GM23338 (cell line): ENCODE measurements around the gene FAM234A. TPM values are rescaled to one million over a fixed set of nuclear protein-coding genes. Genes with fewer than 3 reads are reported as not detected.

Experiments
- ATAC-seq: fragments of 200-7000 bp; cut with Tn5 transposase; 3 replicates; pipeline ENCODE4 v1.9.1; 2020
- DNase-seq: peaks from one replicate; pipeline ENCODE4 v3.0.0-alpha.2; 2015; ENCODE audit warnings: low spot score
- H2AFZ ChIP-seq: fragments of 200-600 bp; sonication (generic); 2 replicates; pipeline ENCODE4 v1.8.0; 2016; ENCODE audit warnings: antibody characterized with exemption, mild to moderate bottlenecking, moderate library complexity
- H3F3A ChIP-seq: fragments of 200-600 bp; sonication (generic); replicated peaks from 2 replicates; pipeline ENCODE4 v1.8.0; 2017; ENCODE audit warnings: antibody characterized with exemption, mixed run types, low read depth
- H3K27ac ChIP-seq: fragments of 200-600 bp; sonication (generic); 2 replicates; pipeline ENCODE4 v1.6.1; 2016; ENCODE audit warnings: low read depth
- H3K27me3 ChIP-seq: fragments of 200-600 bp; sonication (generic); 2 replicates; pipeline ENCODE4 v1.8.0; 2016; ENCODE audit warnings: mild to moderate bottlenecking, mixed run types, moderate library complexity; ENCODE audit not compliant: insufficient read depth
- H3K36me3 ChIP-seq: fragments of 200-600 bp; sonication (generic); 2 replicates; pipeline ENCODE4 v1.8.0; 2016; ENCODE audit warnings: mild to moderate bottlenecking; ENCODE audit not compliant: insufficient read depth
- H3K4me1 ChIP-seq: fragments of 200-600 bp; sonication (generic); 2 replicates; pipeline ENCODE4 v1.8.0; 2016; ENCODE audit warnings: mild to moderate bottlenecking, moderate library complexity; ENCODE audit not compliant: insufficient read depth
- H3K4me2 ChIP-seq: fragments of 200-600 bp; sonication (generic); 2 replicates; pipeline ENCODE4 v1.7.1; 2017; ENCODE audit warnings: mixed run types
- H3K4me3 ChIP-seq: fragments of 200-600 bp; sonication (generic); 2 replicates; pipeline ENCODE4 v1.6.1; 2016; ENCODE audit warnings: mixed run types
- H3K79me2 ChIP-seq: fragments of 200-600 bp; sonication (generic); replicated peaks from 2 replicates; pipeline ENCODE4 v1.8.0; 2017; ENCODE audit warnings: mild to moderate bottlenecking; ENCODE audit not compliant: insufficient read depth
- H3K9me2 ChIP-seq: fragments of 200-600 bp; sonication (generic); 2 replicates; pipeline ENCODE4 v1.8.0; 2017; ENCODE audit not compliant: insufficient read depth
- H4K20me1 ChIP-seq: fragments of 200-600 bp; sonication (generic); replicated peaks from 2 replicates; pipeline ENCODE4 v1.8.0; 2017; ENCODE audit warnings: mild to moderate bottlenecking; ENCODE audit not compliant: insufficient read depth
- H3K27ac Mint-ChIP-seq: 2 replicates; pipeline ENCODE4 v1.8.0; 2020; ENCODE audit warnings: inconsistent platforms, mild to moderate bottlenecking, moderate library complexity, mixed read lengths
- H3K27me3 Mint-ChIP-seq: 3 replicates; pipeline ENCODE4 v1.8.0; 2022; ENCODE audit warnings: low read depth, mild to moderate bottlenecking, moderate library complexity, mixed read lengths, inconsistent platforms; ENCODE audit not compliant: insufficient read depth, poor library complexity
- H3K36me3 Mint-ChIP-seq: 3 replicates; pipeline ENCODE4 v1.8.0; 2021; ENCODE audit warnings: low read depth, mild to moderate bottlenecking, inconsistent platforms, moderate library complexity, mixed read lengths
- H3K4me1 Mint-ChIP-seq: 3 replicates; pipeline ENCODE4 v1.8.0; 2020; ENCODE audit warnings: mild to moderate bottlenecking, inconsistent platforms, mixed read lengths
- H3K4me3 Mint-ChIP-seq: 3 replicates; pipeline ENCODE4 v1.8.0; 2021; ENCODE audit warnings: moderate library complexity, mild to moderate bottlenecking, inconsistent platforms, mixed read lengths
- H3K9me3 Mint-ChIP-seq: 3 replicates; pipeline ENCODE4 v1.8.0; 2020; ENCODE audit warnings: moderate library complexity, mild to moderate bottlenecking, inconsistent platforms, mixed read lengths
- CREB1 ChIP-seq: fragments of 250-450 bp; sonication (Bioruptor Pico); IDR thresholded peaks from 2 replicates; pipeline ENCODE4 v1.5.0; 2020; ENCODE audit warnings: low read depth, mild to moderate bottlenecking, moderate library complexity
- EZH2 ChIP-seq: fragments of 200-600 bp; sonication (generic); IDR thresholded peaks from one replicate; pipeline ENCODE4 v1.8.0; 2017; ENCODE audit warnings: antibody characterized with exemption, mild to moderate bottlenecking, low read depth; ENCODE audit not compliant: unreplicated experiment
- EZH2phosphoT487 ChIP-seq: fragments of 200-600 bp; sonication (generic); IDR thresholded peaks from one replicate; pipeline ENCODE4 v1.8.1; 2018; ENCODE audit warnings: antibody characterized with exemption; ENCODE audit not compliant: unreplicated experiment
- JUNB ChIP-seq: IDR thresholded peaks from one replicate; pipeline ENCODE4 v1.6.1; 2016; ENCODE audit warnings: antibody characterized with exemption; ENCODE audit not compliant: unreplicated experiment
- NANOG ChIP-seq: IDR thresholded peaks from 2 replicates; pipeline ENCODE4 v1.6.1; 2016; ENCODE audit warnings: antibody characterized with exemption, borderline replicate concordance
- POLR2AphosphoS5 ChIP-seq: IDR thresholded peaks from 2 replicates; pipeline ENCODE4 v1.6.1; 2016; ENCODE audit warnings: antibody characterized with exemption, low read depth
- STAT1 ChIP-seq: IDR thresholded peaks from one replicate; pipeline ENCODE4 v1.6.1; 2016; ENCODE audit warnings: antibody characterized with exemption; ENCODE audit not compliant: unreplicated experiment
- ZNF114 ChIP-seq: fragments of 250-450 bp; sonication (Bioruptor Pico); IDR thresholded peaks from 2 replicates; pipeline ENCODE4 v1.5.0; 2020; ENCODE audit warnings: mild to moderate bottlenecking, moderate library complexity
- ZNF331 ChIP-seq: fragments of 250-450 bp; sonication (Bioruptor Pico); IDR thresholded peaks from 2 replicates; pipeline ENCODE4 v1.5.0; 2020; ENCODE audit warnings: low read depth, mild to moderate bottlenecking, moderate library complexity
- polyA plus RNA-seq: library from polyadenylated mRNA; unstranded; fragments of >200 nt; fragmentation: Nextera tagmentation; extraction: Ambion mirVana; gene quantifications from 2 replicates; pipeline ENCODE4 v1.2.1, GENCODE V29; 2016
- total RNA-seq: library from RNA; depleted of rRNA; stranded (reverse); fragments of >200 nt; shearing (Covaris generic); gene quantifications from 2 replicates; pipeline ENCODE4 v1.2.3, GENCODE V29; 2014
- TF ChIP-seq, protein P1 (sequence below): IDR thresholded peaks from 2 replicates; pipeline ENCODE4 v1.6.1; 2016; ENCODE audit warnings: antibody characterized with exemption
- TF ChIP-seq, protein P2 (sequence below), 2 experiments: fragments of 200-600 bp in 1 of 2; sonication (generic) in 1 of 2; conservative IDR thresholded peaks; 2 replicates each; pipeline versions ENCODE4 v1.5.1 to v1.6.1; 2016 to 2017; ENCODE audit warnings: antibody characterized with exemption in 2 of 2, low read depth in 2 of 2, mild to moderate bottlenecking in 2 of 2, moderate library complexity in 1 of 2
- TF ChIP-seq, protein P3 (sequence below): IDR thresholded peaks from one replicate; pipeline ENCODE4 v1.6.1; 2018; ENCODE audit warnings: antibody characterized with exemption; ENCODE audit not compliant: unreplicated experiment
- TF ChIP-seq, protein P4 (sequence below): fragments of 250-450 bp; sonication (Bioruptor Pico); IDR thresholded peaks from 2 replicates; pipeline ENCODE4 v1.5.0; 2020; ENCODE audit warnings: mild to moderate bottlenecking, moderate library complexity

The FAM234A gene
- total and polyA plus RNA-seq, 2 experiments from 2014 or later, result 41.9 to 128 TPM

DNA sequence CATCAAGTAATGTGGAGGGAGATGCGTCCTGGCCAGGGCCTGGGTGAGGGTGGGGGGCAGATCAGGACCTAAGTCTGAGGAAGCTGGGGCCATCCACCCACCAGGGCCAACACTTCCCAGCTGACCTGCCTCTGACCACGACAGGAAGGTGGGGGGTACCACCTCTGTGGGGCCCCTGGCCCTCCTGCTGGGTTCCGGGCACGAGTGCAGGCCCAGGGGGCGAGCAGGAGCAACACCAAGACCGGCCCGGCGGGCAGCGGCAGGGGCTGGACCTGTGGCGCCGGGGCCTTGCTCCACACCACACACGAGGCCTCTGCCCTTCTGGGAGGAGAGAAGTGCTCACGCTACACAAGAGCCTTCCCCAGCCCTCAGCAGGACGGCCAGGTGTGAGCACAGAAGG is 61.7 kb downstream of the FAM234A start:
- Histone ChIP-seq H3F3A (no peaks in the 10 kb centered on the region), H2AFZ (no peak overlapping the region), H3K36me3 (no peaks in the 10 kb centered on the region; the same call in 1 of the 2 replicates), H3K79me2 (no peaks in the 10 kb centered on the region), H3K27me3 (no peaks in the 10 kb centered on the region), H3K9me2 (no peaks in the 10 kb centered on the region), H3K4me2 (no peak overlapping the region), H3K27ac (no peak overlapping the region), H3K4me3 (no peak overlapping the region), H4K20me1 (peaks cover 9% of the 10 kb centered on the region; the same call in 1 of the 2 replicates), H3K4me1 (no peaks in the 10 kb centered on the region)
- Mint-ChIP-seq H3K36me3 (peaks cover 6% of the 10 kb centered on the region), H3K4me1 (no peaks in the 10 kb centered on the region), H3K27me3 (peaks cover 4% of the 10 kb centered on the region), H3K4me3 (no peak overlapping the region), H3K9me3 (no peaks in the 10 kb centered on the region; the same call in 2 of the 3 replicates), H3K27ac (no peak overlapping the region)
- ATAC-seq (no peak), DNase-seq (no peak)
- no peak for TF ChIP-seq STAT1
- TF ChIP-seq EZH2, result no peak
- no peak for TF ChIP-seq POLR2AphosphoS5
- TF ChIP-seq, protein P1, sequence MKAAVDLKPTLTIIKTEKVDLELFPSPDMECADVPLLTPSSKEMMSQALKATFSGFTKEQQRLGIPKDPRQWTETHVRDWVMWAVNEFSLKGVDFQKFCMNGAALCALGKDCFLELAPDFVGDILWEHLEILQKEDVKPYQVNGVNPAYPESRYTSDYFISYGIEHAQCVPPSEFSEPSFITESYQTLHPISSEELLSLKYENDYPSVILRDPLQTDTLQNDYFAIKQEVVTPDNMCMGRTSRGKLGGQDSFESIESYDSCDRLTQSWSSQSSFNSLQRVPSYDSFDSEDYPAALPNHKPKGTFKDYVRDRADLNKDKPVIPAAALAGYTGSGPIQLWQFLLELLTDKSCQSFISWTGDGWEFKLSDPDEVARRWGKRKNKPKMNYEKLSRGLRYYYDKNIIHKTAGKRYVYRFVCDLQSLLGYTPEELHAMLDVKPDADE, result no peak
- TF ChIP-seq ZNF331 (CRISPR knock-in tag), result no peak
- TF ChIP-seq, protein P2, sequence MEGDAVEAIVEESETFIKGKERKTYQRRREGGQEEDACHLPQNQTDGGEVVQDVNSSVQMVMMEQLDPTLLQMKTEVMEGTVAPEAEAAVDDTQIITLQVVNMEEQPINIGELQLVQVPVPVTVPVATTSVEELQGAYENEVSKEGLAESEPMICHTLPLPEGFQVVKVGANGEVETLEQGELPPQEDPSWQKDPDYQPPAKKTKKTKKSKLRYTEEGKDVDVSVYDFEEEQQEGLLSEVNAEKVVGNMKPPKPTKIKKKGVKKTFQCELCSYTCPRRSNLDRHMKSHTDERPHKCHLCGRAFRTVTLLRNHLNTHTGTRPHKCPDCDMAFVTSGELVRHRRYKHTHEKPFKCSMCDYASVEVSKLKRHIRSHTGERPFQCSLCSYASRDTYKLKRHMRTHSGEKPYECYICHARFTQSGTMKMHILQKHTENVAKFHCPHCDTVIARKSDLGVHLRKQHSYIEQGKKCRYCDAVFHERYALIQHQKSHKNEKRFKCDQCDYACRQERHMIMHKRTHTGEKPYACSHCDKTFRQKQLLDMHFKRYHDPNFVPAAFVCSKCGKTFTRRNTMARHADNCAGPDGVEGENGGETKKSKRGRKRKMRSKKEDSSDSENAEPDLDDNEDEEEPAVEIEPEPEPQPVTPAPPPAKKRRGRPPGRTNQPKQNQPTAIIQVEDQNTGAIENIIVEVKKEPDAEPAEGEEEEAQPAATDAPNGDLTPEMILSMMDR (conservative IDR thresholded peaks at IDR 0.05; ENCODE audit: low read depth in 2 of 2), result no peak
- TF ChIP-seq NANOG, result no peak
- no peak for TF ChIP-seq JUNB
- TF ChIP-seq ZNF114, result no peak
- no peak for TF ChIP-seq CREB1 (CRISPR knock-in tag)
- no peak for TF ChIP-seq EZH2phosphoT487
- TF ChIP-seq, protein P3, sequence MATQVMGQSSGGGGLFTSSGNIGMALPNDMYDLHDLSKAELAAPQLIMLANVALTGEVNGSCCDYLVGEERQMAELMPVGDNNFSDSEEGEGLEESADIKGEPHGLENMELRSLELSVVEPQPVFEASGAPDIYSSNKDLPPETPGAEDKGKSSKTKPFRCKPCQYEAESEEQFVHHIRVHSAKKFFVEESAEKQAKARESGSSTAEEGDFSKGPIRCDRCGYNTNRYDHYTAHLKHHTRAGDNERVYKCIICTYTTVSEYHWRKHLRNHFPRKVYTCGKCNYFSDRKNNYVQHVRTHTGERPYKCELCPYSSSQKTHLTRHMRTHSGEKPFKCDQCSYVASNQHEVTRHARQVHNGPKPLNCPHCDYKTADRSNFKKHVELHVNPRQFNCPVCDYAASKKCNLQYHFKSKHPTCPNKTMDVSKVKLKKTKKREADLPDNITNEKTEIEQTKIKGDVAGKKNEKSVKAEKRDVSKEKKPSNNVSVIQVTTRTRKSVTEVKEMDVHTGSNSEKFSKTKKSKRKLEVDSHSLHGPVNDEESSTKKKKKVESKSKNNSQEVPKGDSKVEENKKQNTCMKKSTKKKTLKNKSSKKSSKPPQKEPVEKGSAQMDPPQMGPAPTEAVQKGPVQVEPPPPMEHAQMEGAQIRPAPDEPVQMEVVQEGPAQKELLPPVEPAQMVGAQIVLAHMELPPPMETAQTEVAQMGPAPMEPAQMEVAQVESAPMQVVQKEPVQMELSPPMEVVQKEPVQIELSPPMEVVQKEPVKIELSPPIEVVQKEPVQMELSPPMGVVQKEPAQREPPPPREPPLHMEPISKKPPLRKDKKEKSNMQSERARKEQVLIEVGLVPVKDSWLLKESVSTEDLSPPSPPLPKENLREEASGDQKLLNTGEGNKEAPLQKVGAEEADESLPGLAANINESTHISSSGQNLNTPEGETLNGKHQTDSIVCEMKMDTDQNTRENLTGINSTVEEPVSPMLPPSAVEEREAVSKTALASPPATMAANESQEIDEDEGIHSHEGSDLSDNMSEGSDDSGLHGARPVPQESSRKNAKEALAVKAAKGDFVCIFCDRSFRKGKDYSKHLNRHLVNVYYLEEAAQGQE, result no peak
- TF ChIP-seq, protein P4, sequence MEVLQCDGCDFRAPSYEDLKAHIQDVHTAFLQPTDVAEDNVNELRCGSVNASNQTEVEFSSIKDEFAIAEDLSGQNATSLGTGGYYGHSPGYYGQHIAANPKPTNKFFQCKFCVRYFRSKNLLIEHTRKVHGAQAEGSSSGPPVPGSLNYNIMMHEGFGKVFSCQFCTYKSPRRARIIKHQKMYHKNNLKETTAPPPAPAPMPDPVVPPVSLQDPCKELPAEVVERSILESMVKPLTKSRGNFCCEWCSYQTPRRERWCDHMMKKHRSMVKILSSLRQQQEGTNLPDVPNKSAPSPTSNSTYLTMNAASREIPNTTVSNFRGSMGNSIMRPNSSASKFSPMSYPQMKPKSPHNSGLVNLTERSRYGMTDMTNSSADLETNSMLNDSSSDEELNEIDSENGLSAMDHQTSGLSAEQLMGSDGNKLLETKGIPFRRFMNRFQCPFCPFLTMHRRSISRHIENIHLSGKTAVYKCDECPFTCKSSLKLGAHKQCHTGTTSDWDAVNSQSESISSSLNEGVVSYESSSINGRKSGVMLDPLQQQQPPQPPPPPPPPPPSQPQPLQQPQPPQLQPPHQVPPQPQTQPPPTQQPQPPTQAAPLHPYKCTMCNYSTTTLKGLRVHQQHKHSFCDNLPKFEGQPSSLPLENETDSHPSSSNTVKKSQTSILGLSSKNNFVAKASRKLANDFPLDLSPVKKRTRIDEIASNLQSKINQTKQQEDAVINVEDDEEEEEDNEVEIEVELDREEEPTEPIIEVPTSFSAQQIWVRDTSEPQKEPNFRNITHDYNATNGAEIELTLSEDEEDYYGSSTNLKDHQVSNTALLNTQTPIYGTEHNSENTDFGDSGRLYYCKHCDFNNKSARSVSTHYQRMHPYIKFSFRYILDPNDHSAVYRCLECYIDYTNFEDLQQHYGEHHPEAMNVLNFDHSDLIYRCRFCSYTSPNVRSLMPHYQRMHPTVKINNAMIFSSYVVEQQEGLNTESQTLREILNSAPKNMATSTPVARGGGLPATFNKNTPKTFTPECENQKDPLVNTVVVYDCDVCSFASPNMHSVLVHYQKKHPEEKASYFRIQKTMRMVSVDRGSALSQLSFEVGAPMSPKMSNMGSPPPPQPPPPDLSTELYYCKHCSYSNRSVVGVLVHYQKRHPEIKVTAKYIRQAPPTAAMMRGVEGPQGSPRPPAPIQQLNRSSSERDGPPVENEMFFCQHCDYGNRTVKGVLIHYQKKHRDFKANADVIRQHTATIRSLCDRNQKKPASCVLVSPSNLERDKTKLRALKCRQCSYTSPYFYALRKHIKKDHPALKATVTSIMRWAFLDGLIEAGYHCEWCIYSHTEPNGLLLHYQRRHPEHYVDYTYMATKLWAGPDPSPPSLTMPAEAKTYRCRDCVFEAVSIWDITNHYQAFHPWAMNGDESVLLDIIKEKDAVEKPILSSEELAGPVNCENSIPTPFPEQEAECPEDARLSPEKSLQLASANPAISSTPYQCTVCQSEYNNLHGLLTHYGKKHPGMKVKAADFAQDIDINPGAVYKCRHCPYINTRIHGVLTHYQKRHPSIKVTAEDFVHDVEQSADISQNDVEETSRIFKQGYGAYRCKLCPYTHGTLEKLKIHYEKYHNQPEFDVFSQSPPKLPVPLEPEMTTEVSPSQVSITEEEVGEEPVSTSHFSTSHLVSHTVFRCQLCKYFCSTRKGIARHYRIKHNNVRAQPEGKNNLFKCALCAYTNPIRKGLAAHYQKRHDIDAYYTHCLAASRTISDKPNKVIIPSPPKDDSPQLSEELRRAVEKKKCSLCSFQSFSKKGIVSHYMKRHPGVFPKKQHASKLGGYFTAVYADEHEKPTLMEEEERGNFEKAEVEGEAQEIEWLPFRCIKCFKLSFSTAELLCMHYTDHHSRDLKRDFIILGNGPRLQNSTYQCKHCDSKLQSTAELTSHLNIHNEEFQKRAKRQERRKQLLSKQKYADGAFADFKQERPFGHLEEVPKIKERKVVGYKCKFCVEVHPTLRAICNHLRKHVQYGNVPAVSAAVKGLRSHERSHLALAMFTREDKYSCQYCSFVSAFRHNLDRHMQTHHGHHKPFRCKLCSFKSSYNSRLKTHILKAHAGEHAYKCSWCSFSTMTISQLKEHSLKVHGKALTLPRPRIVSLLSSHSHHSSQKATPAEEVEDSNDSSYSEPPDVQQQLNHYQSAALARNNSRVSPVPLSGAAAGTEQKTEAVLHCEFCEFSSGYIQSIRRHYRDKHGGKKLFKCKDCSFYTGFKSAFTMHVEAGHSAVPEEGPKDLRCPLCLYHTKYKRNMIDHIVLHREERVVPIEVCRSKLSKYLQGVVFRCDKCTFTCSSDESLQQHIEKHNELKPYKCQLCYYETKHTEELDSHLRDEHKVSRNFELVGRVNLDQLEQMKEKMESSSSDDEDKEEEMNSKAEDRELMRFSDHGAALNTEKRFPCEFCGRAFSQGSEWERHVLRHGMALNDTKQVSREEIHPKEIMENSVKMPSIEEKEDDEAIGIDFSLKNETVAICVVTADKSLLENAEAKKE (CRISPR knock-in tag), result no peak
